Activated B cell treated with CpG ODN at 0.5 μM for 24 hours (primary cell): ENCODE data around the gene TUBGCP3. TPM values are rescaled to one million over a fixed set of nuclear protein-coding genes. Genes with fewer than 3 reads are reported as not detected.

Experiments
- ATAC-seq: fragments of 200-7000 bp; cut with Tn5 transposase; one replicate; pipeline ENCODE4 v1.10.0; 2021; ENCODE audit warnings: low read depth, mild to moderate bottlenecking, moderate library complexity
- CTCF ChIA-PET: fragments of 350-600 bp; sonication (Branson Sonifier 250); formaldehyde crosslinking; loops from one replicate; lab custom pipeline; 2021; ENCODE audit warnings: antibody characterized with exemption; lab: Charles Lee
- POLR2A ChIA-PET: fragments of 350-600 bp; sonication (Branson Sonifier 250); formaldehyde crosslinking; loops from one replicate; lab custom pipeline; 2021; ENCODE audit warnings: antibody characterized with exemption; lab: Charles Lee
- DNase-seq: peaks from one replicate; pipeline ENCODE4 v3.0.0; 2022
- H3K27ac Mint-ChIP-seq: one replicate; pipeline ENCODE4 v1.8.0; 2020; ENCODE audit warnings: mixed read lengths
- H3K27me3 Mint-ChIP-seq: one replicate; pipeline ENCODE4 v1.8.0; 2021; ENCODE audit warnings: mixed read lengths
- H3K36me3 Mint-ChIP-seq: one replicate; pipeline ENCODE4 v1.8.0; 2021; ENCODE audit warnings: low read depth, mixed read lengths
- H3K4me1 Mint-ChIP-seq: one replicate; pipeline ENCODE4 v1.8.0; 2021; ENCODE audit warnings: mixed read lengths
- H3K4me3 Mint-ChIP-seq: one replicate; pipeline ENCODE4 v1.8.0; 2020; ENCODE audit warnings: mild to moderate bottlenecking, mixed read lengths
- H3K9me3 Mint-ChIP-seq: one replicate; pipeline ENCODE4 v1.8.0; 2020; ENCODE audit warnings: mixed read lengths
- intact Hi-C: fragments of 100-400 bp; cut with micrococcal nuclease; formaldehyde crosslinking; loops from one replicate; pipeline ENCODE4 v1.15.1; 2024
- total RNA-seq: library from RNA; stranded (reverse); gene quantifications from 2 replicates; pipeline ENCODE4 v1.2.3, GENCODE V29; 2022
- TF ChIP-seq, protein P1 (sequence below): fragments of 200-600 bp; IDR thresholded peaks from one replicate; pipeline ENCODE4 v1.8.0; 2022; ENCODE audit warnings: antibody characterized with exemption, mild to moderate bottlenecking

TUBGCP3 gene
- total RNA-seq, 1 donor from 2014 or later = 57.4 TPM

DNA sequence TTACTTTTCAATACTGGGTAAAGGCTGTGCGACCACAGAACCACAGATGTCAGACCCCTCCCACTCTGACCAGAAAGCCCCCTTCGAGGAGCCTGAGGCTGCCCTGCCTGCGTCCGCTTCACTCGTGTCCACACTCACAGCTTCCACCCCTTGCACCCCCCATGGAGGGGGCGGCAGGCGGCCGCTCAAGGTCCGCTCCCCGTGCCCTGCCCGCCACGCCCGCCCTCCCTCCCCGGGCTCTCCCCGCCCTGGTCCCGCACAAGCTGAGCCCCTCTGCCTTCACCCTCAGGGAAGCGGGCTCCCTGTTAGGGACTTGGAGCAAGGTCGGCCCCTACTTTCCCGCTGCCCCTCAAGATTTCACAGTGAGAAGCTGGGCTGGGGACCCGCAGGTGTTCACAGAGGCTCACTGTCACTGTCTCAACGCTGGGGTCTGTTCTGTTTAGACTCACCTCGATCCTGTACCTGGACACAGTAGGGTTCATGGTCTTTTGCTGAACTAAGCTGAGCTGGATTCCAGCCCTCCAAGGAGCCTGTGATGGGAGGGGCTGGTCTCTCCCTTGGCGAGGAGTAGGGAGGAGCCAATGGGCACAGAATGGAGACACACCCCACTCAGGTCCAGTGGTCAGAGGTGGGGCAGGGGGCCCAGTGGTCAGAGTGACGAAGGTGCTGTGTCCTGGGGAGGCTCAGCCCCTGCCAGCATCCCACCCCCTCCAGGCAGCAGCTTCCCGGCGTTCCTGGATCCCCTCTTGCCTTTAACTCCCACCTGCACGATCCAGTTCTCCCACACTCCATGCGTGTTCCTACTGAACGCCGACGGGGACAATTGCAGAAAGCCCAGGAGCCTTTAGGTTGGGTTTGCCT is 142.3 kb downstream of the TUBGCP3 start:
- intact Hi-C loops = no loop called here
- Mint-ChIP-seq H3K36me3 (no peaks in the 10 kb centered on the region), H3K27me3 (peaks cover 8% of the 10 kb centered on the region), H3K4me1 (no peaks in the 10 kb centered on the region), H3K9me3 (no peaks in the 10 kb centered on the region), H3K4me3 (no peak overlapping the region), H3K27ac (no peak overlapping the region)
- ATAC-seq = no peak
- CTCF ChIA-PET = no interaction called here
- TF ChIP-seq, protein P1, sequence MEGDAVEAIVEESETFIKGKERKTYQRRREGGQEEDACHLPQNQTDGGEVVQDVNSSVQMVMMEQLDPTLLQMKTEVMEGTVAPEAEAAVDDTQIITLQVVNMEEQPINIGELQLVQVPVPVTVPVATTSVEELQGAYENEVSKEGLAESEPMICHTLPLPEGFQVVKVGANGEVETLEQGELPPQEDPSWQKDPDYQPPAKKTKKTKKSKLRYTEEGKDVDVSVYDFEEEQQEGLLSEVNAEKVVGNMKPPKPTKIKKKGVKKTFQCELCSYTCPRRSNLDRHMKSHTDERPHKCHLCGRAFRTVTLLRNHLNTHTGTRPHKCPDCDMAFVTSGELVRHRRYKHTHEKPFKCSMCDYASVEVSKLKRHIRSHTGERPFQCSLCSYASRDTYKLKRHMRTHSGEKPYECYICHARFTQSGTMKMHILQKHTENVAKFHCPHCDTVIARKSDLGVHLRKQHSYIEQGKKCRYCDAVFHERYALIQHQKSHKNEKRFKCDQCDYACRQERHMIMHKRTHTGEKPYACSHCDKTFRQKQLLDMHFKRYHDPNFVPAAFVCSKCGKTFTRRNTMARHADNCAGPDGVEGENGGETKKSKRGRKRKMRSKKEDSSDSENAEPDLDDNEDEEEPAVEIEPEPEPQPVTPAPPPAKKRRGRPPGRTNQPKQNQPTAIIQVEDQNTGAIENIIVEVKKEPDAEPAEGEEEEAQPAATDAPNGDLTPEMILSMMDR = no peak
- DNase-seq = no peak
- POLR2A ChIA-PET = no interaction called here

DNA sequence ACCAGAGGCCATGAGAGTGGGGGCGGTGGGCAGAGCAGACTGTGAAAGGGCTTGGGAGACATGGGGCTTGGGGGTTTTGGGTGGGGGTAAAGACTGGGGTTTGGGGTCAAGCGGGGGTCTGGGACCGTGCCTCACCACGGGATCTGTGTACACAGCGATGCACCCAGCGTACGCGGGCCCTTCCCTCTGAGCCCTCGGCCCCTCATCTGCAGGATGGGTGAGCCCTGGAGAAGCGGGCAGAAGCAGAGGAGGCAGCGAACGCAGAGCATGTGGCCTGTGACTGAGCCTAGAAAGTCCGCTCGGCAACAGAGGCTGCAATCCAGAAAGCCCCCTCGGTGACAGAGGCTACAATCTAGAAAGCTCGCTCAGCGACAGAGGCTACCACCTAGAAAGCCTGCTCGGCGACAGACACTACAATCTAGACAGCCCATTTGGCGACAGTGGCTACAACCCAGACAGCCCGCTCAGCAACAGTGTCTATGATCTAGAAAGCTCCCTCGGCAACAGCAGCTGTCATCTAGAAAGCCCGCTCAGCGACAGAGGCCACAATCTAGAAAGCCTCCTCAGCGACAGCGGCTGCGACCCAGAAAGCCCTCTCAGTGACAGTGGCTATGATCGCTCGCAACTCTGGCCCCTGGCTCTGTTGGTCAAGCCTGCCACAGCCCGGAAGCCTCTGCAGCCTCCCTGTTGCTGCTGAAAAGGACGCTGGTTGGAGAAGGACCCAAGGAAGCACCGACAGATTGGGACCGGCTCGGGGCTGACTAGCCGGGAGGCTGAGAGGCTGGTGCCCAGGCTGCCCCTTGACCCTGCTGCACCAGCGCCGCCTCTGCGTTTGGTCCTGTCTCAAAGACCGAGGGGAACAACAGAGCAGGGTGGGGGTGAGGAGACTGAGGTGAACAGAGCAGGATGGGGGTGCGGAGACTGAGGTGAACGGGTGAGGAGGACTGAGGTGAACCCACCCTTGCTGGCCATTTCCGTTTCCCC is 143.2 kb downstream of the TUBGCP3 start:
- H3K4me3 Mint-ChIP-seq = no peak overlapping the region
- H3K9me3 Mint-ChIP-seq = no peaks in the 10 kb centered on the region
- DNase-seq (no peak), ATAC-seq (no peak)
- TF ChIP-seq, protein P1 = no peak
- intact Hi-C loops = no loop called here
- H3K4me1 Mint-ChIP-seq = no peaks in the 10 kb centered on the region
- peaks cover 13% of the 10 kb centered on the region for H3K27me3 Mint-ChIP-seq
- no peak overlapping the region for H3K27ac Mint-ChIP-seq
- ChIA-PET CTCF (no interaction called here), POLR2A (no interaction called here)
- no peaks in the 10 kb centered on the region for H3K36me3 Mint-ChIP-seq

DNA sequence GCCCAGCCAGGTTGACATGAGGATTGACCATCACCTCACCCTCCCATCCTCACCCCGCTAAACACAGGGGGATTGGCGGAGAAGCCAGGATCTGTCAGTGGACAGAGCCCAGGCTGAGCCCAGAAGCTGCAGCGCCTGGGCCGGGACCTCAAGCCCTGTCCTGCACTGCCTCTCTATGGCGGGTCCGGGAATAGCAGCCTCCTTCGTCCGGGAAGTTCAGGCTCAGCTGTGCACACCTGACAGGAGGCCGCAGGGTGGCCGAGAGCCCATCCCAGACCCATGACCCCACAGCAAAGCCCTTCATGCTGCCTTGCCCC is 144.0 kb downstream of the TUBGCP3 start:
- ChIA-PET CTCF (no interaction called here), POLR2A (no interaction called here)
- ATAC-seq (no peak), DNase-seq (no peak)
- H3K36me3 Mint-ChIP-seq = no peaks in the 10 kb centered on the region
- H3K27ac Mint-ChIP-seq = no peak overlapping the region
- no peaks in the 10 kb centered on the region for H3K4me1 Mint-ChIP-seq
- H3K4me3 Mint-ChIP-seq = no peak overlapping the region
- H3K9me3 Mint-ChIP-seq = peaks cover 2% of the 10 kb centered on the region
- peaks cover 13% of the 10 kb centered on the region for H3K27me3 Mint-ChIP-seq
- intact Hi-C loops = no loop called here
- TF ChIP-seq, protein P1 = no peak

DNA sequence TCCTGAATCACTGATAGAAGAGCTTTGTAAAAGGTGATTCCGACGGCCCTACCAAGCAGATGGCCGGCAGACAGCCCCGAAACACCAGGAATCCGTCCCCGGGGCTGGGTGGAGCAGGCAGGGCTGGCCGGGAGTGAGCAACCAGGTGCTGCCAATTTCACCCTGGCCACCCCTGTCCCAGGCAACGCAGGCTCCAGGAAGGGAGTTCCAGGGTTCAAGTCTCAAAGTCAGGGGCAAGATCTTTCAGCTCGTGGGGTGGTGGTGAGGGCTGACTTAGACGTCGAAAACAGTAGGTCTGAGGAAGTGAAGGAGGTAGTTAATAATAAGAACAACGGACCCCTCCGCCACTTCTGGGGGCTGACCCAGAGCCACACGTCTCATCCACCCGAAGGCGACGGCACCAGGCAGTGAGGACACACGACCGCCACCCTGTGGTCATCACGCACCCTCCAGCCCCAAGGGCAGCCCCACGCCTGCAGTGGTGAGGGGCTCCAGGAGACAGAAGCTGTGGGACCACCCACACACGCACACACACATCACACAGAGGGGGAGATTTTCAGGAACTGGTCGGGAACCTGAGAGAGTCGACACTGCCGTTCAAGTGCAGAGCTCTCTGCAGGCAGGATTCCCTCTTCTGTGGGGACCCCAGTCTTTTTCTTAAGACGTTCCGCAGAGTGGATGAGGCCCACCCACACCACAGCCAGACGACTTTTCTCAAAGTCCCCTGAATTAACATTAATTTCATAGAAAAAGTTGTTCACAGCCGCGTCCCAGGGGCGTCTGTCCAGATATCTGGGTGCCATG is 144.6 kb downstream of the TUBGCP3 start:
- POLR2A ChIA-PET = no interaction called here
- ATAC-seq (no peak), DNase-seq (no peak)
- peaks cover 2% of the 10 kb centered on the region for H3K9me3 Mint-ChIP-seq
- peaks cover 13% of the 10 kb centered on the region for H3K27me3 Mint-ChIP-seq
- TF ChIP-seq, protein P1 = no peak
- H3K4me1 Mint-ChIP-seq = no peaks in the 10 kb centered on the region
- H3K36me3 Mint-ChIP-seq = no peaks in the 10 kb centered on the region
- no peak overlapping the region for H3K4me3 Mint-ChIP-seq
- CTCF ChIA-PET = no interaction called here
- intact Hi-C loops = no loop called here
- no peak overlapping the region for H3K27ac Mint-ChIP-seq
